ENCODE data around the gene NOC2L.

GRCh38 chr1:918353-918752 lies 40.7 kb downstream of the NOC2L start:
- TF ChIP-seq, protein P1, sequence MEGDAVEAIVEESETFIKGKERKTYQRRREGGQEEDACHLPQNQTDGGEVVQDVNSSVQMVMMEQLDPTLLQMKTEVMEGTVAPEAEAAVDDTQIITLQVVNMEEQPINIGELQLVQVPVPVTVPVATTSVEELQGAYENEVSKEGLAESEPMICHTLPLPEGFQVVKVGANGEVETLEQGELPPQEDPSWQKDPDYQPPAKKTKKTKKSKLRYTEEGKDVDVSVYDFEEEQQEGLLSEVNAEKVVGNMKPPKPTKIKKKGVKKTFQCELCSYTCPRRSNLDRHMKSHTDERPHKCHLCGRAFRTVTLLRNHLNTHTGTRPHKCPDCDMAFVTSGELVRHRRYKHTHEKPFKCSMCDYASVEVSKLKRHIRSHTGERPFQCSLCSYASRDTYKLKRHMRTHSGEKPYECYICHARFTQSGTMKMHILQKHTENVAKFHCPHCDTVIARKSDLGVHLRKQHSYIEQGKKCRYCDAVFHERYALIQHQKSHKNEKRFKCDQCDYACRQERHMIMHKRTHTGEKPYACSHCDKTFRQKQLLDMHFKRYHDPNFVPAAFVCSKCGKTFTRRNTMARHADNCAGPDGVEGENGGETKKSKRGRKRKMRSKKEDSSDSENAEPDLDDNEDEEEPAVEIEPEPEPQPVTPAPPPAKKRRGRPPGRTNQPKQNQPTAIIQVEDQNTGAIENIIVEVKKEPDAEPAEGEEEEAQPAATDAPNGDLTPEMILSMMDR (IDR thresholded peaks at IDR 0.05) = no peak
- no peak for TF ChIP-seq EZH2 (IDR thresholded peaks at IDR 0.05)
- no peak for TF ChIP-seq EZH2phosphoT487 (IDR thresholded peaks at IDR 0.05)

Measured in neural progenitor cell (in vitro differentiated cells).